Measurements from ENCODE around the gene GPD1. TPM values are rescaled to one million over a fixed set of nuclear protein-coding genes. Genes with fewer than 3 reads are reported as not detected.

GPD1 gene
- total RNA-seq, 1 donor from 2014 or later: 2.0 TPM

DNA sequence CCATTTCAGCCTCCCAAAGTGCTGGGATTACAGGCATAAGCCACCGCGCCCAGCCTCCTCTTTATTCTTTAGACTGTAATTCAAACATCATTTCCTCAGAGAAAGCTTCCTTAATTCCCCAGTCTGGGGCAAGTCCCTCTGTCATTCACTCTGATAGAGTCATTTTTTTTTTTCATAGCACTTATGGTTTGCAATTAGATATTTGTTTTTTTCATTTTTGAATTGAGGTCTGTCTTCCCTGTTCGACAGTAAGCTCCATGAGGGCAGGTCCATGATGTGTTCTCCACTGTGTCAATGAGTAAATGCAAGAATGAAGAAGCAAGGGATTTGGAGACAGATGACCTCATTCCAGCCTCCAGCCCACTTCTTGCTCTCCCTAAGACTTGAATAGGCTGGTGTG lies 34.3 kb upstream of the GPD1 start:
- Mint-ChIP-seq H3K9me3 (ENCODE audit: low read depth) (no peaks in the 10 kb centered on the region), H3K36me3 (ENCODE audit: insufficient read depth) (no peaks in the 10 kb centered on the region), H3K4me3 (ENCODE audit: low read depth) (no peak overlapping the region), H3K27ac (no peak overlapping the region), H3K4me1 (ENCODE audit: low read depth) (no peaks in the 10 kb centered on the region), H3K27me3 (peaks cover under 1% of the 10 kb centered on the region)
- TF ChIP-seq CTCF (IDR thresholded peaks at IDR 0.05; ENCODE audit: unreplicated experiment): no peak
- DNase-seq (ENCODE audit: low spot score, unreplicated experiment): no peak

GRCh38 chr12:50070314-50071060 lies 33.3 kb upstream of the GPD1 start:
- no peak overlapping the region for H3K4me3 Mint-ChIP-seq (ENCODE audit: low read depth)
- peaks cover 2% of the 10 kb centered on the region for H3K4me1 Mint-ChIP-seq (ENCODE audit: low read depth)
- H3K27ac Mint-ChIP-seq: no peak overlapping the region
- H3K27me3 Mint-ChIP-seq: no peaks in the 10 kb centered on the region
- H3K36me3 Mint-ChIP-seq (ENCODE audit: insufficient read depth): no peaks in the 10 kb centered on the region
- TF ChIP-seq CTCF (IDR thresholded peaks at IDR 0.05; ENCODE audit: unreplicated experiment): peak; percentile 93
- peak; percentile 75 for DNase-seq (ENCODE audit: low spot score, unreplicated experiment)
- H3K9me3 Mint-ChIP-seq (ENCODE audit: low read depth): no peaks in the 10 kb centered on the region

- H3K27ac Mint-ChIP-seq: no peak overlapping the region
- H3K27me3 Mint-ChIP-seq: no peaks in the 10 kb centered on the region
- no peaks in the 10 kb centered on the region for H3K36me3 Mint-ChIP-seq (ENCODE audit: insufficient read depth)
- no peak for TF ChIP-seq CTCF (IDR thresholded peaks at IDR 0.05; ENCODE audit: unreplicated experiment)
- no peak overlapping the region for H3K4me3 Mint-ChIP-seq (ENCODE audit: low read depth)
- DNase-seq (ENCODE audit: low spot score, unreplicated experiment): no peak
- peaks cover 6% of the 10 kb centered on the region for H3K4me1 Mint-ChIP-seq (ENCODE audit: low read depth)
- no peaks in the 10 kb centered on the region for H3K9me3 Mint-ChIP-seq (ENCODE audit: low read depth)
These were observed 31.5 kb upstream of the GPD1 start for GRCh38 chr12:50072198-50072907.

DNA sequence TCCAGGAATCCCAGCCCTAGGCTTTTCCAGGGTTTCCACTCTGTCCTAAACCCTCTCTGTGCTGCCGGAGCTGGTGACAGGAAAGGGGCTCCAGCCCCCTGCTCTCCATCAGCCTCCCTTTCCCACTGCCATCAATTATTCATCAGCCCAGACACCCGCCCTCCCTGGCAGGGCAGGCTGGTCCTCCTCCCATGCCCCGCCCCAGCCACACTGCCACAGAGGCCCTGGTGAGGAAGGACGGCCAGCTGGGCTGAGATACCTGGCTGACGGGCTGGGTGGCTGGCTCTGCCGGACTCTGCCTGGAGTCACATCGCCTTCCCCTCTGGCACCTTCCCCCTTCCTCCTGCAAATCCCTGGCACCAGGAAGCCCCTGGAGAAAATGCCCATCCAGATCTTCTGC lies 30.6 kb upstream of the GPD1 start:
- no peak overlapping the region for H3K27ac Mint-ChIP-seq
- DNase-seq (ENCODE audit: low spot score, unreplicated experiment): no peak
- H3K36me3 Mint-ChIP-seq (ENCODE audit: insufficient read depth): no peaks in the 10 kb centered on the region
- TF ChIP-seq CTCF (IDR thresholded peaks at IDR 0.05; ENCODE audit: unreplicated experiment): no peak
- H3K4me3 Mint-ChIP-seq (ENCODE audit: low read depth): no peak overlapping the region
- H3K9me3 Mint-ChIP-seq (ENCODE audit: low read depth): no peaks in the 10 kb centered on the region
- H3K4me1 Mint-ChIP-seq (ENCODE audit: low read depth): peaks cover 7% of the 10 kb centered on the region
- H3K27me3 Mint-ChIP-seq: no peaks in the 10 kb centered on the region

- H3K4me3 Mint-ChIP-seq (ENCODE audit: low read depth): no peak overlapping the region
- H3K9me3 Mint-ChIP-seq (ENCODE audit: low read depth): no peaks in the 10 kb centered on the region
- DNase-seq (ENCODE audit: low spot score, unreplicated experiment): no peak
- H3K4me1 Mint-ChIP-seq (ENCODE audit: low read depth): peaks cover 7% of the 10 kb centered on the region
- no peak for TF ChIP-seq CTCF (IDR thresholded peaks at IDR 0.05; ENCODE audit: unreplicated experiment)
- no peaks in the 10 kb centered on the region for H3K27me3 Mint-ChIP-seq
- no peaks in the 10 kb centered on the region for H3K36me3 Mint-ChIP-seq (ENCODE audit: insufficient read depth)
- no peak overlapping the region for H3K27ac Mint-ChIP-seq
These were observed 30.1 kb upstream of the GPD1 start for GRCh38 chr12:50073712-50074111.
